Naive thymus-derived CD8-positive, alpha-beta T cell (primary cell): ENCODE measurements around the gene SRSF10. TPM values are rescaled to one million over a fixed set of nuclear protein-coding genes. Genes with fewer than 3 reads are reported as not detected.
A peak's percentile ranks its signal among the peaks of the same experiment; 100 is the strongest.

Source experiments
- ATAC-seq, 2 donors: fragments of 150-1000 bp; cut with Tn5 transposase in 1 of 2; sonication (Bioruptor Pico), chemical (Tn5 transposase) in 1 of 2; 1 replicate in 1 of 2; 2 replicates in 1 of 2; pipeline ENCODE4 v1.10.0; 2021; ENCODE audit warnings: mild to moderate bottlenecking in 2 of 2, moderate library complexity in 2 of 2
- POLR2A ChIA-PET: fragments of 350-600 bp; sonication (Branson Sonifier 250); formaldehyde crosslinking; loops from one replicate; lab custom pipeline; 2021; ENCODE audit warnings: antibody characterized with exemption; lab: Charles Lee
- DNase-seq, 10 donors: peaks; one replicate each; pipeline versions ENCODE4 v3.0.0 to v3.0.0-alpha.2; 2020 to 2022
- H3K27ac Mint-ChIP-seq, 10 donors: one replicate each; pipeline ENCODE4 v1.8.0; 2020 to 2022; ENCODE audit warnings: mild to moderate bottlenecking in 10 of 10, mixed read lengths in 10 of 10, moderate library complexity in 4 of 10, inconsistent platforms in 1 of 10
- H3K27me3 Mint-ChIP-seq, 5 donors: one replicate each; pipeline ENCODE4 v1.8.0; 2021 to 2022; ENCODE audit warnings: mixed read lengths in 5 of 5
- H3K36me3 Mint-ChIP-seq, 3 donors: one replicate each; pipeline ENCODE4 v1.8.0; 2020 to 2022; ENCODE audit warnings: mixed read lengths in 3 of 3, mild to moderate bottlenecking in 2 of 3, inconsistent platforms in 1 of 3
- H3K4me1 Mint-ChIP-seq, 4 donors: one replicate each; pipeline ENCODE4 v1.8.0; 2021 to 2022; ENCODE audit warnings: mixed read lengths in 4 of 4
- H3K4me3 Mint-ChIP-seq, 10 donors: one replicate each; pipeline ENCODE4 v1.8.0; 2020 to 2022; ENCODE audit warnings: mild to moderate bottlenecking in 10 of 10, mixed read lengths in 10 of 10, moderate library complexity in 6 of 10, inconsistent platforms in 1 of 10
- H3K9me3 Mint-ChIP-seq, 9 donors: one replicate each; pipeline ENCODE4 v1.8.0; 2020 to 2022; ENCODE audit warnings: mixed read lengths in 9 of 9, mild to moderate bottlenecking in 3 of 9, inconsistent platforms in 1 of 9, moderate library complexity in 1 of 9
- polyA plus RNA-seq, 3 donors: library from polyadenylated mRNA; unstranded; fragments of 300-500 nt; fragmentation: Illumina TruSeq; gene quantifications; one replicate each; pipeline ENCODE4 v1.2.3, GENCODE V29; 2021
- total RNA-seq, 8 experiments: library from RNA in 2 of 8; stranded (reverse) in 2 of 8; gene quantifications; one replicate each; pipeline ENCODE4 v1.2.3 and lab custom pipeline; 2021 to 2026

SRSF10 gene
- total and polyA plus RNA-seq, 5 experiments from 2014 or later: 98.6 to 219 (median 125) TPM

GRCh38 chr1:23931491-23931880 is 48.6 kb downstream of the SRSF10 start:
- H3K27ac Mint-ChIP-seq: peak overlapping the region in 2 of 10 donors; percentile 54 to 60
- no peaks in the 10 kb centered on the region for H3K9me3 Mint-ChIP-seq
- ATAC-seq (no peak), DNase-seq (no peak)
- no peaks in the 10 kb centered on the region for H3K27me3 Mint-ChIP-seq
- POLR2A ChIA-PET: interaction anchor here (0.6 to 0.9 kb wide), 2 partner anchors 11 to 693 kb away, joined by 3 to 4 read pairs; no protein-coding TSS in a partner anchor
- peak overlapping the region in 1 of 10 donors; percentile 48 for H3K4me3 Mint-ChIP-seq
- H3K4me1 Mint-ChIP-seq: peaks cover 0 to 18% (median 0%) of the 10 kb centered on the region in 4 donors
- H3K36me3 Mint-ChIP-seq: no peaks in the 10 kb centered on the region

DNA sequence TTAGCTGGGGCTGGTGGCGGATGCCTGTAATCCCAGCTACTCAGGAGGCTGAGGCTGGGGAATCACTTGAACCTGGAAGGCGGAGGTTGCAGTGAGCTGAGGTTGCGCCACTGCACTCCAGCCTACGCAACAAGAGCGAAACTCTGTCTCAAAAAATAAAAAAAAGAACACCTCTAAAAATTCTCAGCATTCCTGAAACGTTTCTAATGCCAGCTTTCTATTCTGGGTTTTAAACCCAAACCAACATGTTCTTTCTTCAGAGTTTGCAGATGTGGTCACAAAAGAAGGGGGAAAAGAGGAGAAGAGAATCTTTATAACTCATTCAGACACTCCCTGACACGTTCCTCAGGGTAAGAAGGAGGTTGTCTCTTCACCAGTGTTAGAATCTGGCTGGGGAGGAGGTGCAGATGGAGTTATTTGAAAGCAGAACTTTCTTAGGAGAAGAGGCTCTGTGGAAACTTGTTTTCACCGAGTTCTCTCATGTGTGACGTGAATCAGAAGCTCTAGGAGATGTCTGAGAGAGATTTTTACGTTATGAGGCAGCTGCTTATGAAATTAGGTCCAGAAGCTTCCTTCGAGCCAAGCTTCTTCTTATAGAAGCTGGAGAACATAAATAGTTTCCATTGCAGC is 49.2 kb downstream of the SRSF10 start:
- ATAC-seq: peak in 1 of 2 donors; percentile 25
- Mint-ChIP-seq H3K27me3 (no peaks in the 10 kb centered on the region), H3K4me3 (peak overlapping the region in 1 of 10 donors; percentile 48), H3K36me3 (no peaks in the 10 kb centered on the region), H3K4me1 (peaks cover 0 to 18% (median 0%) of the 10 kb centered on the region in 4 donors), H3K9me3 (no peaks in the 10 kb centered on the region), H3K27ac (peak overlapping the region in 3 of 10 donors; percentile 15 to 60 (median 54))
- no peak for DNase-seq
- POLR2A ChIA-PET: interaction anchor here (0.6 to 0.9 kb wide), 2 partner anchors 11 to 693 kb away, joined by 3 to 4 read pairs; no protein-coding TSS in a partner anchor

DNA sequence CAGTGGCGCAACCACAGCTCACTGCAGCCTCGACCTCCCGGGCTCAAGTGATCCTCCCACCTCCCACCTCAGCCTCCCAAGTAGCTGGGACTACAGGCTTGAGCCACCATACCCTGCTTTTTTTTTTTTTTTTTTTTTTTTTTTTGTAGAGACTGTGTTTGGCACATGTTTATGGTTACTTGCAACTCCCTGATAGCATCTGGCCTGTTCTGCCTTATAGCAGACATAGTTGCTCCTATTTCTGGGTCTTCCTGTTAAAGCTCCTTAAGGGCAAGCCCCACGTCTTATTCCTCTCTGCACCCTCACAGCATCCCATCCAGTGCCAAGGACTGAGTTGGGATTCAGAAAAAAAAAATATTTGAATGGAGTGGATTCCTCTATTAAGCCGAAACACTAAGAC is 49.9 kb downstream of the SRSF10 start:
- DNase-seq: no peak
- ATAC-seq: no peak
- Mint-ChIP-seq H3K4me3 (no peak overlapping the region), H3K9me3 (no peaks in the 10 kb centered on the region), H3K36me3 (no peaks in the 10 kb centered on the region), H3K27ac (no peak overlapping the region), H3K27me3 (no peaks in the 10 kb centered on the region), H3K4me1 (peaks cover 0 to 18% (median 0%) of the 10 kb centered on the region in 4 donors)
- POLR2A ChIA-PET: no interaction called here

GRCh38 chr1:23928789-23929188 is 51.3 kb downstream of the SRSF10 start:
- no peaks in the 10 kb centered on the region for H3K27me3 Mint-ChIP-seq

DNA sequence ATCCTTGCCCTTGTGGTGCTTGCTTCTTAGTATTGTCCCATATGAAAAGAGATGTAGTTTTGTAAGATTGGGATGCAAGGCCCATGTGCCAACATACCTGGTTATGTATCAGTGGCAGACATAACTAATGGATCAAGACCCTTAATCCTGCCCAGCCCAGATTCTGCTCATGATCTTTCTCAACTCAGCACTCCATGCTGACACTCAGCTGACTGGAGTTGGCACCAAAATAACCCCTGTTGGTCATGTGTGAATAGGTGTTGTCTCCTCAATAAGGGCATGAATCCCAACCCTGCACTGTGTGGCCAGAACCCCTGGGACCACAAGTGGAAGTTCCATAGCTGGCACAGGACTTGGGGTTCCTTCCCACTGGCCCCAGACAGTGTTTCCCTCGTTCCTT is 53.0 kb downstream of the SRSF10 start:
- H3K4me1 Mint-ChIP-seq: peaks cover 0 to 14% (median 0%) of the 10 kb centered on the region in 4 donors
- no peak for DNase-seq
- no peak overlapping the region for H3K27ac Mint-ChIP-seq
- H3K4me3 Mint-ChIP-seq: no peak overlapping the region
- H3K27me3 Mint-ChIP-seq: no peaks in the 10 kb centered on the region
- H3K36me3 Mint-ChIP-seq: no peaks in the 10 kb centered on the region
- POLR2A ChIA-PET: no interaction called here
- no peak for ATAC-seq
- H3K9me3 Mint-ChIP-seq: no peaks in the 10 kb centered on the region

More at GRCh38 chr1:23928789-23929188, 51.3 kb downstream of the SRSF10 start:
- DNase-seq (no peak), ATAC-seq (no peak)
- Mint-ChIP-seq H3K4me3 (no peak overlapping the region), H3K27ac (no peak overlapping the region), H3K36me3 (no peaks in the 10 kb centered on the region), H3K4me1 (peaks cover 0 to 18% (median 0%) of the 10 kb centered on the region in 4 donors), H3K9me3 (no peaks in the 10 kb centered on the region)
- POLR2A ChIA-PET: no interaction called here

GRCh38 chr1:23925279-23925678 is 54.8 kb downstream of the SRSF10 start:
- ATAC-seq (no peak), DNase-seq (no peak)
- Mint-ChIP-seq H3K4me3 (no peak overlapping the region), H3K4me1 (peaks cover 0 to 6% (median 0%) of the 10 kb centered on the region in 4 donors), H3K27me3 (no peaks in the 10 kb centered on the region), H3K9me3 (no peaks in the 10 kb centered on the region), H3K27ac (no peak overlapping the region), H3K36me3 (no peaks in the 10 kb centered on the region)
- POLR2A ChIA-PET: no interaction called here

DNA sequence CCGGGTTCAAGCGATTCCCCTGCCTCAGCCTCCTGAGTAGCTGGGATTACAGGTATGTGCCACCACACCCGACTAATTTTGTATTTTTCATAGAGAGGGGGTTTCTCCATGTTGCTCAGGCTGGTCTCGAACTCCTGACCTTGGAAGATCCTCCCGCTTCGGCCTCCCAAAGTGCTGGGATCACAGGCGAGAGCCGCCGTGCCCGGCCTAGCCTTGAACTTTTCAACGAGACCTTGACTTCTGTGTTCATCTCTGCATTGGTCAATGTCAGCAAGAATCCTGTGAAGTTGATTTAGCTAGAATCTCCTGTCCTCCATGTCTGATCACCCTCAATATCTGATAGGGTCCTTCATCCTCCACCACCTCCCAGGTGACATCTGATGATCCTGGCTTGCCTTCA is 55.5 kb downstream of the SRSF10 start:
- Mint-ChIP-seq H3K27me3 (no peaks in the 10 kb centered on the region), H3K9me3 (no peaks in the 10 kb centered on the region), H3K27ac (no peak overlapping the region), H3K36me3 (no peaks in the 10 kb centered on the region), H3K4me1 (peaks cover 0 to 13% (median 0%) of the 10 kb centered on the region in 4 donors), H3K4me3 (no peak overlapping the region)
- POLR2A ChIA-PET: no interaction called here
- DNase-seq: no peak
- ATAC-seq: no peak

DNA sequence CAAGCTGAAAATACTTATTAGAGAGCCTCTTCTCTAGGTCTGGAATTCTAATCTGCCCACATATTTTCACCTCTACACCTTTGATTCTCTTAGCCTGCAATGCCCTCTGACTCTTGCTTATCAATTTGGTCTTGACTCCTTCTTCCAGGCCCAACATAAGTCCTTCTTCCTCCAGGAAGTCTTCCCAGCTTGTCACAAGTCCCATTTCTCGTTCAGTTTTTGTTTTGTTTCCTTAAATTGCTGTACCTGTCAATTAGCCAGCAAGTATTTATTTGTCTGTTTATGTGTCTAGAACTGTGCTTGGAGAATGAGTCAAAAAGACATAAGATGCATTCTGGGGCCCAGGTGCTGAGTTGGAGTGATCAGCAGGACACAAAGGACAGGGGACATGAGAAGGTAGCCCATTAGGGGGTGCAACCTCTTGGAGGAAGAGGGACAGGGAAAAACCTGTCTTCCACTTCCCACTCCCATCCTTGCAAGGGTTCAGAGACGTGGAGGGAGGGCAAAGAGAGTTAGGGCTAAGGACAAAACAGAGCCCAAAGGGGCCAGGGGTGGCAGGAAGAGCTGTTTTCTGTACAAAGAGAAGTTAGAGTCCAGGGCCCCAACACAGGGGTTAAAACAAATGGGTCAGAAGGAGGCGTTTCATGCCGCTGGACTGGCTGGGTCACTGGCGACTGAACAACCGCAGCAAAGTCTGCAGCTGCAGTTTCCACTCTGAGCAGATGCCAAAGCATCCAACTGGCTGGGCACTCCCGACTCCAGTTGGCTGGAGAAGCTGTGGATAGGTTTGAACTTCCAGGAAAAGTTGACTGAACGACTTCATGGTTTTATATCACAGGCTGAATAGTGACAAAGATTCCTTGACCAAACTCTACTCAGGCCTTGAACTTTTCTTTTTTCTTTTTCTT is 56.3 kb downstream of the SRSF10 start:
- no peak for ATAC-seq
- POLR2A ChIA-PET: no interaction called here
- peak overlapping the region in 1 of 10 donors; percentile 4 for H3K27ac Mint-ChIP-seq
- H3K36me3 Mint-ChIP-seq: no peaks in the 10 kb centered on the region
- no peaks in the 10 kb centered on the region for H3K27me3 Mint-ChIP-seq
- no peak overlapping the region for H3K4me3 Mint-ChIP-seq
- H3K4me1 Mint-ChIP-seq: peaks cover 0 to 13% (median 0%) of the 10 kb centered on the region in 4 donors
- no peak for DNase-seq
- H3K9me3 Mint-ChIP-seq: no peaks in the 10 kb centered on the region

GRCh38 chr1:23922321-23922943 is 57.7 kb downstream of the SRSF10 start:
- Mint-ChIP-seq H3K4me1 (peaks cover 0 to 13% (median 0%) of the 10 kb centered on the region in 4 donors), H3K27me3 (no peaks in the 10 kb centered on the region), H3K4me3 (no peak overlapping the region), H3K36me3 (no peaks in the 10 kb centered on the region), H3K9me3 (no peaks in the 10 kb centered on the region), H3K27ac (peak overlapping the region in 1 of 10 donors; percentile 15)
- POLR2A ChIA-PET: no interaction called here
- no peak for DNase-seq
- ATAC-seq: no peak

- H3K4me3 Mint-ChIP-seq: peak overlapping the region in 1 of 10 donors; percentile 32
- H3K27ac Mint-ChIP-seq: peak overlapping the region in 3 of 10 donors; percentile 17 to 79 (median 75)
- H3K27me3 Mint-ChIP-seq: no peaks in the 10 kb centered on the region
- H3K36me3 Mint-ChIP-seq: no peaks in the 10 kb centered on the region
- POLR2A ChIA-PET: interaction anchor here (0.6 to 1.6 kb wide), 5 partner anchors 91 to 146 kb away, joined by 3 to 12 read pairs (median 5); partner anchors contain the start of gene HMGCL
- H3K9me3 Mint-ChIP-seq: no peaks in the 10 kb centered on the region
- peaks cover 23 to 62% (median 32%) of the 10 kb centered on the region in 4 donors for H3K4me1 Mint-ChIP-seq
- ATAC-seq: peak; percentile 96 to 97
- peak; percentile 38 to 83 (median 66) for DNase-seq
Measured at GRCh38 chr1:23916209-23917131, 63.7 kb downstream of the SRSF10 start.

GRCh38 chr1:23915466-23915865 is 64.7 kb downstream of the SRSF10 start:
- POLR2A ChIA-PET: interaction anchor here (1.0 kb wide), 1 partner anchor 143 kb away, joined by 5 read pairs; no protein-coding TSS in a partner anchor
- peaks cover 30 to 70% (median 42%) of the 10 kb centered on the region in 4 donors for H3K4me1 Mint-ChIP-seq
- no peak overlapping the region for H3K4me3 Mint-ChIP-seq

More at GRCh38 chr1:23915466-23915865, 64.7 kb downstream of the SRSF10 start:
- DNase-seq (no peak), ATAC-seq (no peak)
- Mint-ChIP-seq H3K27me3 (no peaks in the 10 kb centered on the region), H3K36me3 (no peaks in the 10 kb centered on the region), H3K27ac (peak overlapping the region in 3 of 10 donors; percentile 20 to 79 (median 25)), H3K9me3 (no peaks in the 10 kb centered on the region)
